Astrocyte (in vitro differentiated cells and primary cell): Measurements from ENCODE around the gene MRPS25. TPM values are rescaled to one million over a fixed set of nuclear protein-coding genes. Genes with fewer than 3 reads are reported as not detected.
A peak's percentile ranks its signal among the peaks of the same experiment; 100 is the strongest.

Source experiments
- DNase-seq: peaks from one replicate; pipeline ENCODE4 v3.0.0-alpha.2; 2010; ENCODE audit warnings: low read depth
- FAIRE-seq: peaks from 2 replicates; lab custom pipeline; 2011; peaks lifted over from hg19 to GRCh38; lab: Jason Lieb, UNC
- H2AFZ ChIP-seq: 2 replicates; pipeline ENCODE4 v1.6.0; 2012; ENCODE audit warnings: low read depth, low read length, inconsistent platforms
- H3K27ac ChIP-seq: 2 replicates; pipeline ENCODE4 v1.5.1; 2011; ENCODE audit warnings: low read depth, low read length, inconsistent platforms
- H3K27me3 ChIP-seq: 2 replicates; pipeline ENCODE4 v1.6.0; 2011; ENCODE audit warnings: low read length, inconsistent platforms; ENCODE audit not compliant: insufficient read depth
- H3K36me3 ChIP-seq: 2 replicates; pipeline ENCODE4 v1.5.1; 2011; ENCODE audit warnings: low read length, inconsistent platforms; ENCODE audit not compliant: insufficient read depth
- H3K4me1 ChIP-seq: 2 replicates; pipeline ENCODE4 v1.5.1; 2011; ENCODE audit warnings: low read length, inconsistent platforms; ENCODE audit not compliant: insufficient read depth
- H3K4me2 ChIP-seq: 2 replicates; pipeline ENCODE4 v1.6.0; 2012; ENCODE audit warnings: low read length, inconsistent platforms
- H3K4me3 ChIP-seq: 2 replicates; pipeline ENCODE4 v1.5.1; 2011; ENCODE audit warnings: low read depth, mild to moderate bottlenecking, low read length, inconsistent platforms; ENCODE audit not compliant: insufficient read depth
- H3K79me2 ChIP-seq: 2 replicates; pipeline ENCODE4 v1.6.0; 2012; ENCODE audit warnings: mild to moderate bottlenecking, low read length, inconsistent platforms; ENCODE audit not compliant: insufficient read depth
- H3K9ac ChIP-seq: 2 replicates; pipeline ENCODE4 v1.6.0; 2012; ENCODE audit warnings: mild to moderate bottlenecking, low read length, inconsistent platforms
- H3K9me3 ChIP-seq: 2 replicates; pipeline ENCODE4 v1.5.1; 2012; ENCODE audit warnings: low read depth, mild to moderate bottlenecking, low read length, inconsistent platforms; ENCODE audit not compliant: insufficient read depth
- H4K20me1 ChIP-seq: 2 replicates; pipeline ENCODE4 v1.6.0; 2012; ENCODE audit warnings: low read length, inconsistent platforms; ENCODE audit not compliant: insufficient read depth
- H3K27ac Mint-ChIP-seq: one replicate; pipeline ENCODE4 v1.8.0; 2021; ENCODE audit warnings: mild to moderate bottlenecking, mixed read lengths; ENCODE audit not compliant: unreplicated experiment
- H3K27me3 Mint-ChIP-seq: one replicate; pipeline ENCODE4 v1.8.0; 2021; ENCODE audit warnings: low read depth, mixed read lengths; ENCODE audit not compliant: unreplicated experiment
- H3K36me3 Mint-ChIP-seq: one replicate; pipeline ENCODE4 v1.8.0; 2021; ENCODE audit warnings: low read depth, mixed read lengths; ENCODE audit not compliant: unreplicated experiment
- H3K4me1 Mint-ChIP-seq: one replicate; pipeline ENCODE4 v1.8.0; 2021; ENCODE audit warnings: low read depth, mixed read lengths; ENCODE audit not compliant: unreplicated experiment
- H3K4me3 Mint-ChIP-seq: one replicate; pipeline ENCODE4 v1.8.0; 2021; ENCODE audit warnings: mild to moderate bottlenecking, moderate library complexity, mixed read lengths; ENCODE audit not compliant: unreplicated experiment
- H3K9me3 Mint-ChIP-seq: one replicate; pipeline ENCODE4 v1.8.0; 2021; ENCODE audit warnings: mild to moderate bottlenecking, mixed read lengths; ENCODE audit not compliant: unreplicated experiment
- CTCF ChIP-seq: IDR thresholded peaks from 2 replicates; pipeline ENCODE4 v1.5.1; 2011; ENCODE audit warnings: low read depth, mild to moderate bottlenecking, inconsistent platforms, low read length, moderate library complexity; ENCODE audit not compliant: insufficient read depth
- EZH2 ChIP-seq: IDR thresholded peaks from 2 replicates; pipeline ENCODE4 v1.6.1; 2012; ENCODE audit warnings: mild to moderate bottlenecking, low read length, inconsistent platforms; ENCODE audit not compliant: insufficient read depth
- total RNA-seq: library from RNA; stranded (reverse); gene quantifications from 2 replicates; pipeline ENCODE4 v1.2.1, GENCODE V29; 2021

Gene MRPS25
- total RNA-seq, 1 donor from 2014 or later: 38.9 TPM

GRCh38 chr3:15033103-15033502 lies 32.0 kb downstream of the MRPS25 start:
- H2AFZ ChIP-seq: no peak overlapping the region
- no peak overlapping the region for H3K27ac ChIP-seq
- no peak overlapping the region for H3K9ac ChIP-seq
- DNase-seq: no peak
- no peak overlapping the region for H3K4me3 ChIP-seq
- H3K4me1 ChIP-seq: no peaks in the 10 kb centered on the region
- no peak overlapping the region for H3K27ac Mint-ChIP-seq
- peaks cover 18% of the 10 kb centered on the region for H3K36me3 Mint-ChIP-seq
- H3K4me3 Mint-ChIP-seq: no peak overlapping the region
- no peaks in the 10 kb centered on the region for H3K27me3 ChIP-seq
- no peaks in the 10 kb centered on the region for H3K27me3 Mint-ChIP-seq
- H3K36me3 ChIP-seq: peaks cover 41% of the 10 kb centered on the region
- no peaks in the 10 kb centered on the region for H3K79me2 ChIP-seq
- H3K4me2 ChIP-seq: no peak overlapping the region
- no peaks in the 10 kb centered on the region for H3K9me3 ChIP-seq
- TF ChIP-seq CTCF (no peak), EZH2 (no peak)
- H3K9me3 Mint-ChIP-seq: no peaks in the 10 kb centered on the region
- H3K4me1 Mint-ChIP-seq: no peaks in the 10 kb centered on the region
- FAIRE-seq: no peak
- no peaks in the 10 kb centered on the region for H4K20me1 ChIP-seq

GRCh38 chr3:15032650-15033049 lies 32.5 kb downstream of the MRPS25 start:
- H4K20me1 ChIP-seq: no peaks in the 10 kb centered on the region
- no peaks in the 10 kb centered on the region for H3K27me3 ChIP-seq
- H3K4me2 ChIP-seq: no peak overlapping the region
- no peak overlapping the region for H3K9ac ChIP-seq
- DNase-seq (no peak), FAIRE-seq (no peak)
- no peak overlapping the region for H3K4me3 ChIP-seq
- H3K36me3 ChIP-seq: peaks cover 37% of the 10 kb centered on the region
- Mint-ChIP-seq H3K36me3 (peaks cover 18% of the 10 kb centered on the region), H3K9me3 (no peaks in the 10 kb centered on the region), H3K4me3 (no peak overlapping the region), H3K27ac (no peak overlapping the region), H3K27me3 (no peaks in the 10 kb centered on the region), H3K4me1 (no peaks in the 10 kb centered on the region)
- no peak overlapping the region for H2AFZ ChIP-seq
- H3K79me2 ChIP-seq: no peaks in the 10 kb centered on the region
- TF ChIP-seq CTCF (no peak), EZH2 (no peak)
- no peak overlapping the region for H3K27ac ChIP-seq
- no peaks in the 10 kb centered on the region for H3K9me3 ChIP-seq
- H3K4me1 ChIP-seq: no peaks in the 10 kb centered on the region

GRCh38 chr3:15029625-15030024 lies 35.5 kb downstream of the MRPS25 start:
- no peak overlapping the region for H3K27ac ChIP-seq
- no peaks in the 10 kb centered on the region for H3K4me1 ChIP-seq
- Mint-ChIP-seq H3K4me1 (peaks cover 6% of the 10 kb centered on the region), H3K9me3 (no peaks in the 10 kb centered on the region), H3K27ac (no peak overlapping the region), H3K4me3 (peak overlapping the region; percentile 61), H3K36me3 (peaks cover 29% of the 10 kb centered on the region), H3K27me3 (no peaks in the 10 kb centered on the region)
- H3K27me3 ChIP-seq: no peaks in the 10 kb centered on the region
- no peak overlapping the region for H3K4me3 ChIP-seq
- H3K79me2 ChIP-seq: no peaks in the 10 kb centered on the region
- H3K4me2 ChIP-seq: no peak overlapping the region
- FAIRE-seq (no peak), DNase-seq (no peak)
- peaks cover 34% of the 10 kb centered on the region for H3K36me3 ChIP-seq
- no peak for TF ChIP-seq EZH2
- TF ChIP-seq CTCF: no peak
- H3K9me3 ChIP-seq: no peaks in the 10 kb centered on the region
- H3K9ac ChIP-seq: no peak overlapping the region
- no peaks in the 10 kb centered on the region for H4K20me1 ChIP-seq
- no peak overlapping the region for H2AFZ ChIP-seq
